Jurkat, Clone E6-1 (cell line): ENCODE results near the gene MYO5B.
A peak's percentile ranks its signal among the peaks of the same experiment; 100 is the strongest.

Source experiments
- DNase-seq: peaks from one replicate; pipeline ENCODE4 v3.0.0-alpha.2; 2011; ENCODE audit warnings: low read depth, low spot score
- H3K4me3 ChIP-seq: 2 replicates; pipeline ENCODE4 v1.5.1; 2011; ENCODE audit warnings: mild to moderate bottlenecking, low read length, control low read depth, moderate library complexity

The MYO5B gene

DNA sequence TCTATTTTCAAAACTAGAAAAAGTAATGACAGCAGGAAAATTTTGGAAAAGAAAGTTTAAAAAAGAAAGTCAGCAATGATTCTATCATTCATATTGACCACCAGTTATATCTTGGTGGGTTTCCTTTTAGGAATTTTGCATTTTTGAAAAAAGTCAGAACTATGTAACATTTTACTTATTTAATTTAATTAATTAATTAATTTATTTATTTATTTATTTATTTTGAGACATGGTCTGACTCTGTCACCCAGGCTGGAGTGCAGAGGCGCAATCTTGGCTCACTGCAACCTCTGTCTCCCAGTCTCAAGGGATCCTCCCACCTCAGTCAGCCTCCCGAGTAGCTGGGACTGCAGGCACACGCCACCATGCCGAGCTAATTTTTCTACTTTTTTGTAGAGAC is 231.7 kb downstream of the MYO5B start:
- no peak overlapping the region for H3K4me3 ChIP-seq
- no peak for DNase-seq

DNA sequence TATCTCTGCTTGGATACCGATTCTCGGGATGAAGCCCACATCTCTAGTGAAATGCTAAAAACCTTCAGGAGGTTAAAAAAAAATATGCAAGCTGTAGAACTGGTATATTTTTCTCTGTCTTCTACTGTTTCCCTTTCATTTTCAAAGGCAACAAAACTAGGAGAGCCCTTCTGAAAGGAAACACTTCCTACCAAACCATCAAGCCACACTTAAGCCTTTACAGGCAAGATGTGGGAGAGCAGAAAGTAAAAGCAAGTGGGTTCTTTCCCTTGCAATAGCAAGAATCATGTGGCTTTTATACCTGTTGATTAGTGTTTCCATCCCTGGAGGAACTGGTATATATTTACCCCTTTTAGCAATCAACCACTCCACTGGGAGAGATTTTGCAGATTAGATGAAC is 233.7 kb downstream of the MYO5B start:
- no peak overlapping the region for H3K4me3 ChIP-seq
- peak; percentile 24 for DNase-seq

DNA sequence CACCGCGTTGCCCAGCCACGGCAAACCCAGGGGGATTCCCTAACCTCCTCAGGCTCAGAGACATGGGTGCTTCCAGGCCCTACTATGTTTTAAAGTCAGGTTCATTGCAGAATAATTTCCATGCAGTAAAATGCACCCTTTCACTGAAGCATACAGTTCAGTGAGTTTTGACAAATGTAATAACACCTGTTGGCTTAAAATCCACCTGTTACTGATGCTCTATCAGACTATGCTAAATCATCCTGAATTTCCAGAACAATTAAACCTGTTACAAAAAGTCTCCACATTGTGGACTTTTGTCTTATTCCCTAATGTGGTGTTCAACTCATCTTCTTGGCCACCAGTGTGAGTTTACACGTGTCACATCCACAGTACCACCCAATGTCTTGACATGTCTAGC is 234.6 kb downstream of the MYO5B start:
- no peak for DNase-seq
- H3K4me3 ChIP-seq: no peak overlapping the region

DNA sequence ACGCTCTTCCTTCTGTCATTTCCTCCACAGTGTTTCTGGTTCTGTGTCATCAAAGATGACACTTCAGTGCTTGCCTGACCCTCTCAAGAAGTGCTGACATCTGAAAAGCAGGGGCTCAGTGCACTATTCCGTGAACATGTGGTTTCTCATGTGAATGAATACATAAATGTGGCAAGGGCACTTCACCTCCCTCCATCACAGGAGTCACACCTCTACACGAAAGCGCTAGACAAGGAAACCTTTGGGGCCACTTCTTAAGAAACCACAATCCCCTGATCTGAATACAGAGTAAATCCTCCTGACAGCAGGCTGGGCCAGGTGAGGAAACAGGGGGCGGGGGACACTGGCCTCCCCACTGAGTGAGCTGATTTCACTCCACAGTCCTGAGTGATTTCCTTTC is 235.8 kb downstream of the MYO5B start:
- H3K4me3 ChIP-seq: no peak overlapping the region
- peak; percentile 44 for DNase-seq

DNA sequence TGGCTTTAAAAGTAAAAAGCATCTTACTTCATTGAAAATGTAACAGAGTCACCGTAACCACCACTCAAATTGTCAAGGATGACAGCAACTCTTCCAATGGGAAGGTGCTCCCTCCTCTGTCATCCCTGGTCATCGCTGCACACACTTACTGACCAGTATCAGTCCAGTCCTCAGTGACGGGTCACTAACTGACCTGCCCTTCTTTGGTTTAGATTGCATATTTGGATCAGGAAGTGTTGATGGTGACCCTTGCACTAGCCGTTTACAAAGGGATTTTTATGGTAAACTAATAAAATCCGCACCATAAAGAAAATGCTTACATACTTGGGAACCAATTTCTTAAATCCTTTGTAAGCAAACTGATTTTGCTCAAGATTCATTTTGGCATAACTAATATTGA is 239.7 kb downstream of the MYO5B start:
- DNase-seq: no peak

DNA sequence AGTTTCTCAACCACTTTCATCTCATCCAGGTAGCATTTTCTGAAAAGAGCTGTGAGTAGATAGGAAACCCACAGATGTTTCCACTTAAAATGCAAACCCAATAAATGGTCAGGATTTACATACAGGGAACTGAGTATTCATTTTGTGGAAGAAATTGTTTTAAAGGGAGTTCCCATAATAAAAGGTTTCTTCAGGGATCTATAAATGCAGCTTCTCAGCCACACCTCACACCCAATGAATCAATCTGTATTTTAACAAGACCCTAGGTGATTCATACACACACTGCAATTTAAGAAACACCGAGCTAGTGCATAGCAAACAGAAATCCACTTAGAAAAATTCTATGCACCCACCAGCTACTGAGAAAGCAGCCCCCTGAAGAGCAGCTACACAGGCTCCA is 241.6 kb downstream of the MYO5B start:
- no peak for DNase-seq
- H3K4me3 ChIP-seq: no peak overlapping the region

More for the DNA sequence above, 239.7 kb downstream of the MYO5B start:
- no peak overlapping the region for H3K4me3 ChIP-seq

DNA sequence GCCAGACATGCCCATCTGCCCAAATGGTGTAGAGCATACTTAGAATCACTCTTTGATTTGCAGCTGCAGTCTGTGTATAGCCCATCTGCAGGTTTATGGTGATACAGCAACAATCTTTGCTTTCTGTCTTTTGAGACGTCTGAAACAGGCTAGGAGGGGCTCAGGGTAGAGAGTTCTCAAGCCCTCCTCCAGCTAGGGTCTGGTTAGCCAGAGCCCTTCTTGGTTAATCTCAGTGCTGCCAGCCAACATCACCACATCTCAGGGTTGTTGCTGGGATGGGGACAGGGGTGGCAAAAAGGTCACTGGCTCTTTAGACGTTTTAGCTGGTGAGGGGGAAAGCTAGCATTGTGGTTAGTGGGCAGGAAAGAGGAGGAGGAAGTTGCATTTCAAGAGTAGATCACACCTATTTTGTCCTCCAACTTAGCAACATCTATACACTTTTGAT is 245.0 kb downstream of the MYO5B start:
- DNase-seq: peak; percentile 73
- 0 out of 2 replicates have a peak overlapping the region, but pooled peaks have one; percentile 8 for H3K4me3 ChIP-seq

DNA sequence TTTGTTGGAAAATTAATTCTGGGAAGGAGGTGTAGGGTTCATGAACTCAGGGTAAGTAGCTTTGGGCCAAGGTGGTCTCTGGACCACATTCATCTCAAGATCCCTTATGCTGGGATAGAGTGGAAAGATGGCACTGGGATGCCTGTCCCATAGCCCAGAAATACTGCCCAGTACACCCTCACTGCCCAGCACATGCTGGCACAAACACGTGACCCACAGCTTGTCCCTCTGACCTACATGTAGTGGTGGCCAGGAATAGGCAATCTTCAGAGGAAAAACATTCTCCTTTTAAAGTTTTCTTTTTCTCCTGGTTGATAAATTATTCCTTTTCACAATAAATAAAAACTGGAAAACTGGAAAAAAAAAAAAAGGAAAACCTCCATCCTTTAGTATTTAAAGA is 246.0 kb downstream of the MYO5B start:
- H3K4me3 ChIP-seq: no peak overlapping the region
- DNase-seq: no peak

DNA sequence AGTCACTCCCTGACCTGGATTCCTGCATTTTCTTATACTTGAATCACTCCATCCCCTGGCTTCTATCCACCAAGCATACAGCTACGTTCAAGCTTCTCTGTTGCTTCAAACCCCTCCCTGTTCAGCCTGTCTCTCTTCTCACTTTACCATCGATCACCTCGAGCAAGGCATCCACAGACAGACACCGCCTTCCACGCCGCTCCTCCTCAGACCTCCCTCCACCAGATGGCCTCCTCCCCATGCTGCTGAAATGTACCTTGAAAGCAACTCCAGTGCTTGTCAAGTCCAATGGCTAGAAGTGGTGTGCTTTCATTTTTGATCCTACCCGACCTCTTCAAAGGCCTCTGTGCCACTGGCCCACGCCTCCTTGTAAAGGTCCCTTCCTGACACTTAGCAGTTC is 250.3 kb downstream of the MYO5B start:
- no peak overlapping the region for H3K4me3 ChIP-seq
- DNase-seq: peak; percentile 35

DNA sequence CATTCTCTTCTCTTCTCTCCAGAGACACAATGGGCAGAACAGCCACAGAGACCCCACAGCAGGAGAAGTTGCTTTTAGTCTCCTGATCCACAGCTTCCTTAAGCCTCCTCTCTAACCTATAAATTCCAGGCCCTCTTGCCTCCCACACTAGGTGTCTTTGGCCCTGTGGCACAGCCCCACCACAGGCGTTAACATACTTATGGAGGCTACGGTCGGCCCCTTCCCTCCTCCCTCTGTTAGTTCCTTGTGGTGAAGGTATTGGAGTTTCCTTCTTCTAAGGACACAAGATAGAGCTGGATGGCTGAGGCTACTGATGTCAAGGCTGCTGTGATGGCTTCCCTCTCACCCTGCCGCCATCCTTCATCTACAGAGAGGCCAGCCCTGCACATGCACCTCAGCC is 258.1 kb downstream of the MYO5B start:
- DNase-seq: no peak
- H3K4me3 ChIP-seq: no peak overlapping the region

DNA sequence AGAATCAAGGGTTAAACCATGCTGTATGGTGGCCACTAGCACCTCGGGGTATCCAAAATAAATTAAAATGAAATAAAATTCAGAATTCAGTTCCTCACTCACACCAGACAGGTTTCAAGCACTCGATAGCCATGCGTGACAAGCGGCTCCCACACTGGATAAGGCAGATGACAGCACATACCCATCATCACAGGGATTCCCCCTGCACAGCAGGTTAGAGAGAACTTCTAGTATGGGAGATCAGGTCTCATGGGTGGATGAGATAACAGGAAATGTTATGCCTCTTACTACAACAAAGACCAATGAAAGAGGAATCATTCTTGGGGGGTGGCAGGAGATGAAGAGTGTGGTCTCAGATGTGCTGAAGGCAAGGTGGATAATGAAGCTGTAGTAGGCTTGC is 259.7 kb downstream of the MYO5B start:
- no peak for DNase-seq
- no peak overlapping the region for H3K4me3 ChIP-seq

DNA sequence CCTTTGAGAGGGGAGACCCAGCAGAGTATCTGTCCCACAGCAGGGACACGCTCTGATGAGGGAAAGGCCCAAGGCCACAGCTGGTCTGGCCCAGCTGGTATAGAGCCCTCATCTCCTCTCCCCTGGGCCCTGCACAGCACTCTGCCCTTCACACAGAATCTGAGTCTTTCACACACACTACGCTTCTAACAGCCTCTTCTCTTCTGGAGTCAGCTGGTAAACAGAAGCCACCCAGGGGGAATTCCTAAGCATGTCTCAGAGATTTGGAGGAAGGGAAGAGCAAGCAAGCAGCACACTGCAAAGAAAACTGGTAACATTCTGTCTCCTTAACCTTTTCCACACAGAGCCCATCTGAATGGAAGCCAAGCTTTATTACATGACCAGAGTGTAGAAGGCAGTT is 260.5 kb downstream of the MYO5B start:
- no peak for DNase-seq

DNA sequence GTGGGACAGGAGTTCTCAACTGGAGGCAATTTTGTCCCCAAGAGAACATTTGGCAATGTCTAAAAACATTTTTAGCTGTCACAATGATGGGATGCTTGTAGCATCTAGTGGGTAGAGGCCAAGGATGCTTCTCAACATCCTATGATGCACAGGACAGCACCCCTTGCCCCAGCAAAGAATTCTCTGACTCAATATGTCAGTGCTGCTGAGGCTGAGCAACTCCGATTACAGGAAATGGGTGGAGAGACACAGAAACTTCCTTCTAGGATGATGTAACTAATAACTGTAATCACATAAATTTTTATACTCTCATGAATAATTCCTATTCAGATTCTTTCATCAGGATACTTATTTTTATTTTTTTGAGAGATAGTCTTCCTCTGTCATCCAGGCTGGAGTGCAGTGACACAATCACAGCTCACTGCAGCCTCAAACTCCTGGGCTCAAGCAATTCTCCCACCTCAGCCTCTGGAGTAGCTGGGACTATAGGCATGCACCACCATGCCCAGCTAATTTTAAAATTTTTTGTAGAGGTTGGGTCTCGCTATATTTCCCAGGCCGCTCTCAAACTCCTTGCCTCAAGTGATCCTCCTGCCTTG is 261.3 kb downstream of the MYO5B start:
- no peak for DNase-seq
- H3K4me3 ChIP-seq: no peak overlapping the region

More for the DNA sequence above, 260.5 kb downstream of the MYO5B start:
- H3K4me3 ChIP-seq: no peak overlapping the region

DNA sequence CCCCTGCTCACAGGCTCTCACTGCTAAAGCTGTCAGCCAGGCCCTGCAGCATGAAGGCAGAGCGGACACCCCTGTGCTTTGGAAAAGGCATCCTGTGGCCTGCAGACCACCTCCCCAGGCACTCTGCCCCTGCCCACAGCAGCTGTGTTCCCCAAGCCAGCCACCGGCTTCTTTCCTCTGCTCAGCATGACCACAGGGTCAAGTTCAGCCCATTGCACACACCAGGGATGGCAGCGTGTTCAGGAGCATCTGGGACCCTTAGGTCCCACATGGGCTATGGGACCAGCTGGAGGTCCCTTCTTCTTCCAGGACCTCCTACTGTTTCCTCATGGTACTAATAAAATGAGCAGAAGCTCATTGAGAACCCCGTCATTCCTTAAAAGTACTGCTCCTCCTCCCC is 263.2 kb downstream of the MYO5B start:
- DNase-seq: no peak
- no peak overlapping the region for H3K4me3 ChIP-seq

DNA sequence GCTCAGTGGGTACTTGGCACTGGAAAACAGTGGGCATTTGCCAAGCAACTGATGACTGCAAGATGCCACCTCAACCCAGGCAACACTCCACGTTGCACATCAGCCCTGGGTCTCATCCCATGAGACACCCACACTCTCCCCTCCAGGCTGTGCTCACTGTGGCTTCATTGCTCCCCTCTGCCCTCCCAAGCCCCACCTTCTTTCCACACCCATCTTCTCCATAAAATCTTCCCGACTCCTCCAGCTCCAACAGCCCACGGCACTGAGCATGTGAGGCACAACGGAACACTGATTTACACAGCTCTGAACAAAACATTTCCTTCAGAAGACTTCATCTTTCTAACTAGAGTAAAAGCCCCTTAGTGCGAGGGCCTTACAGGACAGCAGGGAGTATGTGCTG is 263.8 kb downstream of the MYO5B start:
- H3K4me3 ChIP-seq: no peak overlapping the region
- DNase-seq: no peak

DNA sequence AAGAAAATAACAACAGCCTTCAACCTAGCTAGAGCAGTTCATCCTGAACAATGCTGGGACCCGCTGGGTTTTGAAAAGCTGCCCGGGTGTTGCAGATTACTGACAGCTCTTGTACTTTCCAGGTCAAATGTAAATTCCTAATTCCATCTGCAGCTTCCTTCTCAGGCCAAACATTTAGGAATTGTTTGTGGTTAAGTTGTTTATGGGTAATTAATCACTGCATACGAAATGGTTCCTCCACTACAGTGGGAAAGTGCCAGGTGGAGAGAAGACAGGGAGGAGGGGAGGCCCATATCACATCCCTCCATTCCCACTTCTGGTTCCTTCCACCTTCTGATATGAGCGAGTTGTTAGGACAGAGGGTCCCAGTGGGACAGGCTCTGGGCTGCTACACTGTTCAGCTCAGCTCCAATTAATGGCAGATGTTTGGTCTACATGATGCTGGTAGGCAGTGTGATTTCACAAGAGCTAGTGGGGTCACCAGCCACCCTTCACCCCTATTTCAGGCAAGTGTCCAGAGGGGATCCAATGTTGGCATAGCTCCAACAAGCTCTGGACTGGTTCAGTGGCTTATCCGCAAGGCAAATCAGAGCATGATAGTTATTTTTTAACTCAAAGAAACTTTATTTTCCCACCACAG is 268.7 kb downstream of the MYO5B start:
- no peak overlapping the region for H3K4me3 ChIP-seq
- no peak for DNase-seq

DNA sequence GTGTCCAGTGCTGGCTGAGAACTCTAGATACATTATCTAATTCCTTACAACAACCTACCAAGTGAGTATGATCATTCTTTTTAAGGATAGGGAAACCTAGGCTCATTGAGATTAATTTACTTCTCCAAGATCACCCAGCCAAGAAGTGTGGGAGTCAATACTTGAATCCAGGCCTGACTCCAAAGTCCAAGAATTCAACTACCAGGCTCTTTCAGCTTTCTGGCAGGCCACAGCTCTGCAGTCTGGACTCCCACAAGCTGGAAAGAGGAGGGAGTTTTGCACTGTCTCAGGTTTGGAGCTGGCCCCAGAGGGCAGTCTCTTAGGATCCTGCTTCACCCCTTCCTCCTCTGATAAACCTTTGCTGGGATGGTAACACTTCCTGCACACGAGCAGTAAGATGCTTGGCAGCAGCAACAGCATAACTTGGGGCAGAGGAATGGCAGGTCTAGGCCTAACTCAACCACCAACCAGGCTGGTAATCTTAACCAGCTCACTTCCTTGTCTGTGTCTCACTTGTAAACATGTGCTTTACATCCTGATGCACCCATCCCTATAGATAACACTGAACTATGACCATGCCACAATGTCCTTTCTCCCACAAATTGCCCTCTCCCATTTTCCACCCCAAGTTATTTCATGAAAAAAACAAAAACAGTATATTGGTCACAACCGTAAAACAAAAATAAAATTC is 270.5 kb downstream of the MYO5B start:
- no peak overlapping the region for H3K4me3 ChIP-seq
- no peak for DNase-seq

DNA sequence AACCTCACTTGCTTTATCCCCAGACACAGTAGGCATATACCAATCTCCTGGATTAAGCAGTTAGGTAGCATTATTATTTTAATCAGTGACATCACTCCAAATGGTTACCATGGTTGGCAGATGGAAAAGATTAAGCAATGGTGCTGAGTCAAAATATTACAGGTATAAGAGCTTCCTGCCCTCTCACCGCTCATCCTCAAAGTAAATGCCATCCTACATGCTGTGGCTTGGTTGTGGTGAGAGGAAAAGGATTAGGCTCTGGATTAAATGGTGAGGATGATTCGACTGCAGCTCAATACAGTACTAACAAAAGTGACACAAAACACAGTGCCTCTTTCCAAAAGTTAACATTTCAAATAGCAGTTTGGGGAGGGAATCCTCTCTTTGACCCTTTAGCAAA is 272.7 kb downstream of the MYO5B start:
- no peak overlapping the region for H3K4me3 ChIP-seq
- no peak for DNase-seq

DNA sequence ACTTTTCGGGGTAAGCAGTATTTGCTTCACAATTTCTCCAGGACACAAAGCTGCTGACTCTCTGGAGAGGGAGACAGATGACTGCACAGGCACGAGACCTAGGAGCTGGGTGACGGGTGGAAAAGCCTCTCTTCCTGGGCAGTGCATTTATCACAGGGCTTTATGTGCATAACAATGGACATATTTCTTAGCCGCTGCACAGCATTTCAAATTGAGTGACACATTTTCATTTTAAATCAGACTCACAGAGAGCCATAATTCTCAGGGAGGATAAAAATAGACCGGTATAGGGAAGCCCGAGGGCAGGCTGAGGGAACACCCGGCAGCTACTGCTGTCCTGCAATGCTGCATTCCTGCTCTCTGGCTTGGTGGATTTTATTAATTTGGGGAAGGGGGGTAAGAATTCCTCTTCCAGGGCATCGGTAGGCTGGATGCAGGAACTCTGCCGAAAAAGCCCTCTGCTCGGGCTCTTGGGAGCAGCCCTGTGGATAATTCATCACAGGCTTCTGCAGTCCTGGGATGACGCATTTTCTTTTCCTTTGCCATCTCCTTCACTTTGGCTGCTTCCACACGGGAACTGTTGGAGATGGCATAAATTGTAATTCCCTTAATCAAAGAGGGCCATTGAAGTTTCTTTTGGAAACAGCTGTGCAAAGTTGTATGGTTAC is 273.5 kb downstream of the MYO5B start:
- H3K4me3 ChIP-seq: no peak overlapping the region
- DNase-seq: no peak

DNA sequence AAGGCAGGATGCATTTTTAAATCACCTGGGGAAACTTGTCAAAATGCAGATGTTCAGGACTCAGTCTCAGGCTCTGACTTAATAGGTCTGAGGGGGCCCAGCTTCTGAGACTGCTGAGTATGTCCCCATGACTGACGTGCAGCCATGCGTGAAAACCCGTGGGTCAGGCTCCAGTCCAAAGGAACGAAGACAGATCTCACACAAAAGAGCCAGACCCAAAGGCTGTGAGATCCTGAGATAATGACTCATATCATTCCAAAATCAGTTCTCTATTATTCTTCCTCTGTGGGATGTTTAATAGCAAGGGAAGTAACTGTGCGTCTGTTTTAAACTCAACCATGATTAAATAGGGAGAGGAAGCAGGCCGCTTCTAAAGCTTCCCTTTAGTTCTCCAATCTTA is 274.2 kb downstream of the MYO5B start:
- H3K4me3 ChIP-seq: no peak overlapping the region
- no peak for DNase-seq
